Calu3 (cell line): ENCODE results near the gene ST6GALNAC1. TPM values are rescaled to one million over a fixed set of nuclear protein-coding genes. Genes with fewer than 3 reads are reported as not detected.

Experiments
- BruUV-seq: library from RNA; stranded (reverse); fragments of 400-500 nt; replicated peaks from 2 replicates; lab custom pipeline; 2021; lab: Mats Ljungman, UMichigan
- CTCF ChIA-PET: fragments of 300-600 bp; sonication (Branson Sonifier 250); formaldehyde crosslinking; loops from one replicate; lab custom pipeline; 2022; ENCODE audit warnings: antibody characterized with exemption; lab: Charles Lee
- DNase-seq: peaks from one replicate; pipeline ENCODE4 v3.0.0; 2022
- H3K27ac Mint-ChIP-seq: one replicate; pipeline ENCODE4 v1.8.0; 2022; ENCODE audit warnings: mixed read lengths; ENCODE audit not compliant: unreplicated experiment
- H3K27me3 Mint-ChIP-seq: one replicate; pipeline ENCODE4 v1.8.0; 2022; ENCODE audit warnings: mixed read lengths; ENCODE audit not compliant: unreplicated experiment
- H3K36me3 Mint-ChIP-seq: one replicate; pipeline ENCODE4 v1.8.0; 2022; ENCODE audit warnings: mild to moderate bottlenecking, moderate library complexity, mixed read lengths; ENCODE audit not compliant: insufficient read depth, unreplicated experiment
- H3K4me1 Mint-ChIP-seq: one replicate; pipeline ENCODE4 v1.8.0; 2022; ENCODE audit warnings: mild to moderate bottlenecking, low read depth, mixed read lengths; ENCODE audit not compliant: unreplicated experiment
- H3K4me3 Mint-ChIP-seq: one replicate; pipeline ENCODE4 v1.8.0; 2022; ENCODE audit warnings: mild to moderate bottlenecking, low read depth, moderate library complexity, mixed read lengths; ENCODE audit not compliant: unreplicated experiment
- H3K9me3 Mint-ChIP-seq: one replicate; pipeline ENCODE4 v1.8.0; 2022; ENCODE audit warnings: low read depth, mixed read lengths; ENCODE audit not compliant: unreplicated experiment
- CTCF ChIP-seq: fragments of 200-600 bp; IDR thresholded peaks from one replicate; pipeline ENCODE4 v1.8.0; 2022; ENCODE audit warnings: antibody characterized with exemption; ENCODE audit not compliant: unreplicated experiment
- intact Hi-C: fragments of 100-400 bp; cut with micrococcal nuclease; formaldehyde crosslinking; loops from one replicate; pipeline ENCODE4 v1.10.0; 2022; ENCODE audit not compliant: unreplicated experiment
- total RNA-seq: library from RNA; stranded (reverse); gene quantifications from 2 replicates; pipeline ENCODE4 v1.2.3, GENCODE V29; 2022

The ST6GALNAC1 gene
- total RNA-seq, 1 experiment from 2014 or later, result 52.4 TPM

- no peak for DNase-seq
- Mint-ChIP-seq H3K4me1 (peaks cover 23% of the 10 kb centered on the region), H3K27ac (no peak overlapping the region), H3K27me3 (no peaks in the 10 kb centered on the region), H3K36me3 (peaks cover 21% of the 10 kb centered on the region), H3K4me3 (no peak overlapping the region), H3K9me3 (no peaks in the 10 kb centered on the region)
- intact Hi-C loops, result no loop called here
- no TSS peak for BruUV-seq
- CTCF ChIA-PET, result no interaction called here
- no peak for TF ChIP-seq CTCF
These were observed 31.0 kb upstream of the ST6GALNAC1 start for GRCh38 chr17:76674600-76674999.

GRCh38 chr17:76673729-76674128 is 30.2 kb upstream of the ST6GALNAC1 start:
- CTCF ChIA-PET, result no interaction called here
- H3K9me3 Mint-ChIP-seq, result no peaks in the 10 kb centered on the region
- H3K4me3 Mint-ChIP-seq, result no peak overlapping the region
- no TSS peak for BruUV-seq
- H3K36me3 Mint-ChIP-seq, result peaks cover 21% of the 10 kb centered on the region
- no peak for TF ChIP-seq CTCF
- DNase-seq, result no peak
- peaks cover 23% of the 10 kb centered on the region for H3K4me1 Mint-ChIP-seq
- no peak overlapping the region for H3K27ac Mint-ChIP-seq
- intact Hi-C loops, result no loop called here
- H3K27me3 Mint-ChIP-seq, result no peaks in the 10 kb centered on the region

DNA sequence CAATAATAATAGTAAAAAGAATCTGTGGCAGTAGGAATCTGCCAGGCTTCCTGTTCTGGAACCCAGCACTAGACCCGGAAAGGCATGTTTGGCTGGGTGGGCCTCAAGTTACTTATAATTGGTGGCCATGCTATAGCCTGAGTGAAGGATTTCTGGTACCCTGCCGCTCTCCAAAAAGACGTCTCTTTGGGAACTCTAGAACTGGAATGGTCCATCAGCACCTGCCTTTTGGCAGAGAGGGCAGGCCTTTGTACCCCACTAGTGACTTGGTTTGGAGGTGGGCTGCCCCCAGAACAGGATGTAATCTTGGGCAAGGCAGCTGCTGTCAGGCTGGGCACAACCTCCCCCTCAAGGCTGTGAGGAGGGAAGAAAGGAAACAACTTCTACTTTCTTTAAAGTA is 29.3 kb upstream of the ST6GALNAC1 start:
- H3K27me3 Mint-ChIP-seq, result no peaks in the 10 kb centered on the region
- DNase-seq, result no peak
- peak overlapping the region; percentile 82 for H3K4me3 Mint-ChIP-seq
- peaks cover 29% of the 10 kb centered on the region for H3K4me1 Mint-ChIP-seq
- intact Hi-C loops, result no loop called here
- CTCF ChIA-PET, result no interaction called here
- peaks cover 21% of the 10 kb centered on the region for H3K36me3 Mint-ChIP-seq
- BruUV-seq, result no TSS peak
- no peak overlapping the region for H3K27ac Mint-ChIP-seq
- no peak for TF ChIP-seq CTCF
- H3K9me3 Mint-ChIP-seq, result no peaks in the 10 kb centered on the region

DNA sequence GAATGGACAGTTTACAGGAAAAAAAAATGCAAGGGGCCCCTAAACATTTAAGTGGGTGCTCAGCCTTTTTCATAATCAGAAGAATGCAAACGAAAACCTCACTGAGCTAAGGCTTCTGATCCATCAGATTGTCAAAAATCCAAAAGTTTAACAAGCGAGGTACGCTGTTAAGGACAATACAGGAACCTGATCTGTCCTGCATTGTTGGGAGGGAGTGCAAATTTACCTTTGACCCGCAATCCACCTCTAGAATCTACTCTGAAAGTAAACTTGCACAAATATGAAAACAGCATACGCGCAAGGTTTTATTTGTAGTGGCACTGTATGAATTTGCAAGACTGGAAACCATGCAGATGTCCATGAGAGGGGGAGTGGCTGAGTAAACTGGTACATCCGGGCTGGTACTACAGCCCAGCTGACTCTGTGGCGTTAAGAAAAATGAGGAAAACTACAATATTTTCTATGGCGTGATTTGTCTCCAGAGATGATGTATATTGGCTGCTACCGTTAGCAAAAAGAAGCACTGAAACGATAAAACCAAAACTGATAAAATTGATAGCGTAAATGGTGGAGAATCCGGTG is 28.8 kb upstream of the ST6GALNAC1 start:
- no peak for DNase-seq
- Mint-ChIP-seq H3K9me3 (no peaks in the 10 kb centered on the region), H3K4me3 (peak overlapping the region; percentile 82), H3K27me3 (no peaks in the 10 kb centered on the region), H3K4me1 (peaks cover 31% of the 10 kb centered on the region), H3K36me3 (peaks cover 21% of the 10 kb centered on the region), H3K27ac (peak overlapping the region; percentile 81)
- CTCF ChIA-PET, result interaction anchor here (0.9 to 2.3 kb wide), 6 partner anchors 9 to 144 kb away, joined by 3 to 13 read pairs (median 4); no protein-coding TSS in a partner anchor
- intact Hi-C loops, result no loop called here
- TSS peak; percentile 93 for BruUV-seq
- TF ChIP-seq CTCF, result no peak
